NCI-H1105 treated with DMSO at 0.1 percent for 48 hours (cell line): ENCODE data around the gene OSBPL10.
A peak's percentile ranks its signal among the peaks of the same experiment; 100 is the strongest.
"Not testable (repeated sequence)": the region's sequence is repeated elsewhere in the genome, so short reads cannot be mapped to it uniquely, and the experiment has no call there.

Source experiments
- DNase-seq: peaks from one replicate; lab custom pipeline; 2025; lab: John Stamatoyannopoulos, UW

The OSBPL10 gene

GRCh38 chr3:31981206-31982181 is at the start of gene OSBPL10, which contains the start of gene ZNF860:
Gene OSBPL10, minus strand, starts transcription at chr3:31981262. Its CDS starts 83 bp downstream, at chr3:31981179.
Gene ZNF860, plus strand, starts transcription at chr3:31981750. Its CDS starts 7,330 bp downstream, at chr3:31989080.
- DNase-seq, result peak; percentile 50

GRCh38 chr3:32026593-32026992 is 45.5 kb upstream of the OSBPL10 start:
- no peak for DNase-seq

GRCh38 chr3:32022947-32023346 is 41.9 kb upstream of the OSBPL10 start:
- DNase-seq, result no peak

- no peak for DNase-seq
These were observed 40.7 kb upstream of the OSBPL10 start for GRCh38 chr3:32021748-32022147.

- no peak for DNase-seq
These were observed 40.1 kb upstream of the OSBPL10 start for GRCh38 chr3:32021155-32021554.

GRCh38 chr3:32018757-32019564 is 37.9 kb upstream of the OSBPL10 start:
- DNase-seq, result peak; percentile 32

- DNase-seq, result no peak
These were observed 36.2 kb upstream of the OSBPL10 start for GRCh38 chr3:32017286-32017685.

- not testable (repeated sequence) for DNase-seq
These were observed 34.6 kb upstream of the OSBPL10 start for GRCh38 chr3:32015638-32016037.

GRCh38 chr3:32010699-32011098 is 29.6 kb upstream of the OSBPL10 start:
- not testable (repeated sequence) for DNase-seq

GRCh38 chr3:32009957-32010356 is 28.9 kb upstream of the OSBPL10 start:
- no peak for DNase-seq

- no peak for DNase-seq
These were observed 28.0 kb upstream of the OSBPL10 start for GRCh38 chr3:32009101-32009500.

- DNase-seq, result no peak
These were observed 23.2 kb upstream of the OSBPL10 start for GRCh38 chr3:32004113-32004765.

- no peak for DNase-seq
These were observed 22.3 kb upstream of the OSBPL10 start for GRCh38 chr3:32003380-32003779.

GRCh38 chr3:32002561-32003368 is 21.7 kb upstream of the OSBPL10 start:
- DNase-seq, result no peak

GRCh38 chr3:32000877-32001276 is 19.8 kb upstream of the OSBPL10 start:
- no peak for DNase-seq

GRCh38 chr3:31999907-32000439 is 18.9 kb upstream of the OSBPL10 start:
- no peak for DNase-seq

- no peak for DNase-seq
These were observed 16.4 kb upstream of the OSBPL10 start for GRCh38 chr3:31997500-31997899.

- no peak for DNase-seq
These were observed 15.1 kb upstream of the OSBPL10 start for GRCh38 chr3:31996195-31996594.

- not testable (repeated sequence) for DNase-seq
These were observed 14.0 kb upstream of the OSBPL10 start for GRCh38 chr3:31995026-31995425.

GRCh38 chr3:31993843-31994242 is 12.8 kb upstream of the OSBPL10 start:
- DNase-seq, result no peak

- not testable (repeated sequence) for DNase-seq
These were observed 11.9 kb upstream of the OSBPL10 start for GRCh38 chr3:31992995-31993394.
